Mesothelial cell of epicardium (in vitro differentiated cells): ENCODE data around the gene ICAM3. TPM values are rescaled to one million over a fixed set of nuclear protein-coding genes. Genes with fewer than 3 reads are reported as not detected.

ENCODE experiments used
- DNase-seq, 2 experiments: peaks; one replicate each; pipeline ENCODE4 v3.0.0; 2021; ENCODE audit warnings: low spot score in 2 of 2; ENCODE audit not compliant: unreplicated experiment in 2 of 2
- H3K27ac Mint-ChIP-seq: 2 replicates; pipeline ENCODE4 v1.8.0; 2021; ENCODE audit warnings: mixed read lengths
- H3K27me3 Mint-ChIP-seq: 2 replicates; pipeline ENCODE4 v1.8.0; 2021; ENCODE audit warnings: low read depth, mixed read lengths
- H3K36me3 Mint-ChIP-seq: 2 replicates; pipeline ENCODE4 v1.8.0; 2021; ENCODE audit warnings: mixed read lengths
- H3K4me1 Mint-ChIP-seq: 2 replicates; pipeline ENCODE4 v1.8.0; 2021; ENCODE audit warnings: mixed read lengths
- H3K4me3 Mint-ChIP-seq: 2 replicates; pipeline ENCODE4 v1.8.0; 2021; ENCODE audit warnings: mild to moderate bottlenecking, moderate library complexity, mixed read lengths
- H3K9me3 Mint-ChIP-seq: 2 replicates; pipeline ENCODE4 v1.8.0; 2021; ENCODE audit warnings: mixed read lengths
- CTCF ChIP-seq: fragments of 200-600 bp; sonication (generic); IDR thresholded peaks from one replicate; pipeline ENCODE4 v1.5.0; 2021; ENCODE audit warnings: antibody characterized with exemption; ENCODE audit not compliant: unreplicated experiment
- total RNA-seq: library from RNA; stranded (reverse); gene quantifications from 3 replicates; pipeline ENCODE4 v1.2.1, GENCODE V29; 2021

The ICAM3 gene
- total RNA-seq, 1 donor from 2014 or later, result 2.3 TPM

GRCh38 chr19:10328558-10329429, 10.6 kb downstream of the ICAM3 start:
- no peak for DNase-seq
- no peak overlapping the region for H3K4me3 Mint-ChIP-seq
- H3K27me3 Mint-ChIP-seq, result no peaks in the 10 kb centered on the region
- no peak overlapping the region for H3K27ac Mint-ChIP-seq
- peaks cover 12% of the 10 kb centered on the region for H3K4me1 Mint-ChIP-seq
- H3K9me3 Mint-ChIP-seq, result no peaks in the 10 kb centered on the region
- no peak for TF ChIP-seq CTCF
- H3K36me3 Mint-ChIP-seq, result peaks cover 3% of the 10 kb centered on the region

- Mint-ChIP-seq H3K27ac (no peak overlapping the region), H3K27me3 (no peaks in the 10 kb centered on the region), H3K4me1 (peaks cover 6% of the 10 kb centered on the region), H3K4me3 (no peak overlapping the region), H3K36me3 (peaks cover 3% of the 10 kb centered on the region), H3K9me3 (no peaks in the 10 kb centered on the region)
- DNase-seq, result no peak
- no peak for TF ChIP-seq CTCF
These were observed 11.6 kb downstream of the ICAM3 start for GRCh38 chr19:10327793-10328192.

GRCh38 chr19:10325732-10326131, 13.7 kb downstream of the ICAM3 start:
- Mint-ChIP-seq H3K27ac (no peak overlapping the region), H3K4me1 (no peaks in the 10 kb centered on the region), H3K36me3 (peaks cover 10% of the 10 kb centered on the region), H3K27me3 (no peaks in the 10 kb centered on the region), H3K4me3 (no peak overlapping the region), H3K9me3 (no peaks in the 10 kb centered on the region)
- no peak for DNase-seq
- TF ChIP-seq CTCF, result no peak

GRCh38 chr19:10321874-10322835, 17.3 kb downstream of the ICAM3 start:
- H3K27me3 Mint-ChIP-seq, result no peaks in the 10 kb centered on the region
- TF ChIP-seq CTCF, result no peak
- H3K27ac Mint-ChIP-seq, result no peak overlapping the region
- no peaks in the 10 kb centered on the region for H3K9me3 Mint-ChIP-seq
- peaks cover 14% of the 10 kb centered on the region for H3K36me3 Mint-ChIP-seq
- H3K4me3 Mint-ChIP-seq, result no peak overlapping the region
- H3K4me1 Mint-ChIP-seq, result no peaks in the 10 kb centered on the region
- DNase-seq, result no peak

GRCh38 chr19:10321417-10321797, 18.0 kb downstream of the ICAM3 start:
- H3K36me3 Mint-ChIP-seq, result peaks cover 14% of the 10 kb centered on the region
- TF ChIP-seq CTCF, result no peak
- no peak overlapping the region for H3K27ac Mint-ChIP-seq

More at GRCh38 chr19:10321417-10321797, 18.0 kb downstream of the ICAM3 start:
- no peak overlapping the region for H3K4me3 Mint-ChIP-seq
- no peaks in the 10 kb centered on the region for H3K27me3 Mint-ChIP-seq
- DNase-seq, result no peak
- no peaks in the 10 kb centered on the region for H3K4me1 Mint-ChIP-seq
- H3K9me3 Mint-ChIP-seq, result no peaks in the 10 kb centered on the region
